ENCODE results near the gene ANO2. TPM values are rescaled to one million over a fixed set of nuclear protein-coding genes. Genes with fewer than 3 reads are reported as not detected.
A peak's percentile ranks its signal among the peaks of the same experiment; 100 is the strongest.

Gene ANO2
- total RNA-seq (10 to 100 TPM; 27.8 to 30.8 TPM), polyA plus RNA-seq (1 to 10 TPM in 1 of 2 donors, not detected in 1; 2.4 TPM)
- long read RNA-seq, donor 1, partial matches to known transcripts, result 2 of 24 reads
- long read RNA-seq, donor 1, other reads (novel, unspliced or antisense), result 22 of 24 reads
- long read RNA-seq, donor 2, partial matches to known transcripts, result 0 of 26 reads
- long read RNA-seq, donor 2, other reads (novel, unspliced or antisense), result 26 of 26 reads

DNA sequence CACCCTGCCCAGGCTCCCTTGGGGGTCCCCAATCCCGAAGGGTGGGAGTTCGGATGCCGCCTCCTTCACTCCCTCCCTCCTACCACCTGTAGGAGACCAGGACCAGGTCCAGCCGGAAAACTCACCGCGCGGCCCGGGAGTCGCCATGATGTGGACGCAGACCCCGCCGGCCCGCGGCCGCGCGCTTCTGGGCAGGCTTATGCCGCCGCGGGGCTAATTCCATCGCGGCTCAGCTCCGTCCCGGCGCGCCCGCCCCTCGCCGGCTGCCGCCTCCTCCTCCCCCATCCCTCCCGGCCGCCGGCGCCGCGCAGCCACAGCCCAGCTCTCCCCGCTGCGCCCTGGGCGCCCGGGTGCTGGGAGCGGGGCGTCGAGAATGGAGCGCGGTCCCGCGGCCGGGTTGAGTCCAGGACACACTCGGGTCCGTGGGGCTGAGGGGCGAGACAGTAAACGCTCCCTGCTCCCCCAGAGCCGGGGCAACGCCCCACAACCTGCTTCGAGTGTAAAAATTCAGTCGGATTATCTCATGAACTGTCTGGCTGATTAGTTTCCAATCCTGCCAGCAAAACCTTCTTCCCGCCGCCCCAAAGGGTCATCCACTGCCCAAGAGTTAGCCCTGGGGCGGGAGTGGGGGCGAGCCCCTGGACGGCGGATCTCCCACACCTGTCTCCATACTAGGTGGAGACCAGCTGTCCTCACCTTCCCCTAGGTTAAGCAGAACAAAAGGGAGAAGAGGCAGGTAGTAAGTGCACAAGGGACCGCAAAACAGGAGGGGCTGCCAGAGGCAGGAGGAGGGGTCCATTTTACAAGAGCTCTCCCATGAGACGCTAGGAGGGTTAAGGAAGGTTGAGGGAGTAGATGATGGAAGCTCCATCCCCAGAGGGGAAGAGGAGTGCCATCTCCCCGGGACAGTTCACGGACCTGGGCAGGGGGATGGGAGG lies at the start of gene ANO2:
TSS of gene ANO2 (minus strand) at position 189 of the 938 bp plus-strand sequence. CDS start at position 147, 42 bp downstream.
- ATAC-seq (ENCODE audit: low FRiP score), result peak; percentile 34
- 3 to 4% methylated on average over 66 of the region's 66 CpGs for WGBS, 2 donors
- no peaks in the 10 kb centered on the region for H3K27me3 ChIP-seq (ENCODE audit: control insufficient read depth in 1 of 2, insufficient read depth in 2 of 2, low read length in 1 of 2)
- peaks cover 1% of the 10 kb centered on the region for H3K9me3 ChIP-seq (ENCODE audit: control insufficient read depth, low read length)
- H3K4me3 ChIP-seq (ENCODE audit: low read length in 2 of 2), result peak within 1 kb of the TSS; percentile 6 to 44
- no peaks in the 10 kb centered on the region for H3K36me3 ChIP-seq (ENCODE audit: control insufficient read depth in 1 of 2, insufficient read depth in 2 of 2, low read length in 1 of 2)
- no peaks in the 10 kb centered on the region for H3K4me1 ChIP-seq (ENCODE audit: control insufficient read depth in 1 of 2, insufficient read depth in 2 of 2, low read length in 2 of 2)
- H3K27ac ChIP-seq (ENCODE audit: low read depth in 1 of 2, low read length in 2 of 2), result no peak within 1 kb of the TSS
- DNase-seq, result no peak
- intact Hi-C loops (cut with DNase I), result no loop called here

GRCh38 chr12:5989621-5990020 lies 44.6 kb upstream of the ANO2 start:
- Histone ChIP-seq H3K36me3 (ENCODE audit: control insufficient read depth in 1 of 2, insufficient read depth in 2 of 2, low read length in 1 of 2) (no peaks in the 10 kb centered on the region), H3K4me1 (ENCODE audit: control insufficient read depth in 1 of 2, insufficient read depth in 2 of 2, low read length in 2 of 2) (no peaks in the 10 kb centered on the region), H3K27ac (ENCODE audit: low read depth in 1 of 2, low read length in 2 of 2) (no peak overlapping the region), H3K27me3 (ENCODE audit: control insufficient read depth in 1 of 2, insufficient read depth in 2 of 2, low read length in 1 of 2) (no peaks in the 10 kb centered on the region), H3K9me3 (ENCODE audit: control insufficient read depth, low read length) (no peaks in the 10 kb centered on the region), H3K4me3 (ENCODE audit: low read length in 2 of 2) (no peak overlapping the region)
- ATAC-seq (ENCODE audit: low FRiP score) (no peak), DNase-seq (no peak)
- intact Hi-C loops (cut with DNase I), result loop anchor here in 1 of 2 donors (2.0 kb wide), 2 partner anchors 49 to 295 kb away; no protein-coding TSS in a partner anchor
- 91 to 92% methylated on average over 3 of the region's 3 CpGs for WGBS, 2 donors

- H3K36me3 ChIP-seq (ENCODE audit: control insufficient read depth in 1 of 2, insufficient read depth in 2 of 2, low read length in 1 of 2), result no peaks in the 10 kb centered on the region
- DNase-seq (peak; percentile 83 to 92), ATAC-seq (ENCODE audit: low FRiP score) (peak; percentile 89)
- no peak overlapping the region for H3K4me3 ChIP-seq (ENCODE audit: low read length in 2 of 2)
- H3K27ac ChIP-seq (ENCODE audit: low read depth in 1 of 2, low read length in 2 of 2), result no peak overlapping the region
- intact Hi-C loops (cut with DNase I), result loop anchor here (1.0 to 2.0 kb wide), 4 partner anchors 50 to 297 kb away; no protein-coding TSS in a partner anchor
- no peaks in the 10 kb centered on the region for H3K9me3 ChIP-seq (ENCODE audit: control insufficient read depth, low read length)
- no peaks in the 10 kb centered on the region for H3K4me1 ChIP-seq (ENCODE audit: control insufficient read depth in 1 of 2, insufficient read depth in 2 of 2, low read length in 2 of 2)
- 1% methylated on average over 10 of the region's 10 CpGs for WGBS, 2 donors
- no peaks in the 10 kb centered on the region for H3K27me3 ChIP-seq (ENCODE audit: control insufficient read depth in 1 of 2, insufficient read depth in 2 of 2, low read length in 1 of 2)
Observed at GRCh38 chr12:5988659-5989116, 43.6 kb upstream of the ANO2 start.

GRCh38 chr12:5988088-5988487 lies 43.0 kb upstream of the ANO2 start:
- no peaks in the 10 kb centered on the region for H3K9me3 ChIP-seq (ENCODE audit: control insufficient read depth, low read length)
- H3K4me1 ChIP-seq (ENCODE audit: control insufficient read depth in 1 of 2, insufficient read depth in 2 of 2, low read length in 2 of 2), result no peaks in the 10 kb centered on the region
- H3K27me3 ChIP-seq (ENCODE audit: control insufficient read depth in 1 of 2, insufficient read depth in 2 of 2, low read length in 1 of 2), result no peaks in the 10 kb centered on the region
- ATAC-seq (ENCODE audit: low FRiP score), result no peak
- intact Hi-C loops (cut with DNase I), result loop anchor here (1.0 to 2.0 kb wide), 4 partner anchors 50 to 297 kb away; no protein-coding TSS in a partner anchor
- no peaks in the 10 kb centered on the region for H3K36me3 ChIP-seq (ENCODE audit: control insufficient read depth in 1 of 2, insufficient read depth in 2 of 2, low read length in 1 of 2)
- 69% methylated on average over 10 of the region's 10 CpGs for WGBS, 2 donors
- no peak overlapping the region for H3K4me3 ChIP-seq (ENCODE audit: low read length in 2 of 2)
- H3K27ac ChIP-seq (ENCODE audit: low read depth in 1 of 2, low read length in 2 of 2), result no peak overlapping the region
- no peak for DNase-seq

DNA sequence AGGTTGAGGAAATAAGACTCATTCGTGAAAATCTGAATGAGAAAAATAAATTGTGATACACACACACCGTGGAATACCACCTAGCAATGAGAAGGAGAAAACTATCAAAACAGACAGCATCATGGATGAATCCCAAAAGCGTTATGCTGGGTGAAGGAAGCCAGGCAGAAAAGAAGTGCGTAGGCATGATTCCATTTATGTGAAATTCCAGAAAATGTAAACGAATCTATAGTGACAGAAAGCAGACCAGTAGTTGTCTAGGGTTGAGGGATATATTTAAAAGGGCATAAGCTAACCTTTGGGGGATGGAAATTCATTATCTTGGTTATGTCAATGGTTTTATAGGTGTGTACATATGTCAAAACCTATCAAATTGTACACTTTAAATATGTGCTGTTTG lies 42.5 kb upstream of the ANO2 start:
- H3K9me3 ChIP-seq (ENCODE audit: control insufficient read depth, low read length), result no peaks in the 10 kb centered on the region
- DNase-seq (no peak), ATAC-seq (ENCODE audit: low FRiP score) (no peak)
- intact Hi-C loops (cut with DNase I), result no loop called here
- no peaks in the 10 kb centered on the region for H3K4me1 ChIP-seq (ENCODE audit: control insufficient read depth in 1 of 2, insufficient read depth in 2 of 2, low read length in 2 of 2)
- no peaks in the 10 kb centered on the region for H3K36me3 ChIP-seq (ENCODE audit: control insufficient read depth in 1 of 2, insufficient read depth in 2 of 2, low read length in 1 of 2)
- WGBS, 2 donors, result 91 to 92% methylated on average over 5 of the region's 5 CpGs
- no peaks in the 10 kb centered on the region for H3K27me3 ChIP-seq (ENCODE audit: control insufficient read depth in 1 of 2, insufficient read depth in 2 of 2, low read length in 1 of 2)
- no peak overlapping the region for H3K27ac ChIP-seq (ENCODE audit: low read depth in 1 of 2, low read length in 2 of 2)
- no peak overlapping the region for H3K4me3 ChIP-seq (ENCODE audit: low read length in 2 of 2)

- no peaks in the 10 kb centered on the region for H3K36me3 ChIP-seq (ENCODE audit: control insufficient read depth in 1 of 2, insufficient read depth in 2 of 2, low read length in 1 of 2)
Observed at GRCh38 chr12:5985471-5985870, 40.4 kb upstream of the ANO2 start.

GRCh38 chr12:5984873-5985272 lies 39.8 kb upstream of the ANO2 start:
- Histone ChIP-seq H3K27me3 (ENCODE audit: control insufficient read depth in 1 of 2, insufficient read depth in 2 of 2, low read length in 1 of 2) (no peaks in the 10 kb centered on the region), H3K27ac (ENCODE audit: low read depth in 1 of 2, low read length in 2 of 2) (no peak overlapping the region), H3K9me3 (ENCODE audit: control insufficient read depth, low read length) (no peaks in the 10 kb centered on the region), H3K4me3 (ENCODE audit: low read length in 2 of 2) (no peak overlapping the region), H3K36me3 (ENCODE audit: control insufficient read depth in 1 of 2, insufficient read depth in 2 of 2, low read length in 1 of 2) (no peaks in the 10 kb centered on the region), H3K4me1 (ENCODE audit: control insufficient read depth in 1 of 2, insufficient read depth in 2 of 2, low read length in 2 of 2) (no peaks in the 10 kb centered on the region)
- intact Hi-C loops (cut with DNase I), result no loop called here
- no peak for ATAC-seq (ENCODE audit: low FRiP score)
- DNase-seq, result no peak
- 79% methylated on average over 9 of the region's 9 CpGs for WGBS, 2 donors

More at GRCh38 chr12:5985471-5985870, 40.4 kb upstream of the ANO2 start:
- intact Hi-C loops (cut with DNase I), result no loop called here
- Histone ChIP-seq H3K4me1 (ENCODE audit: control insufficient read depth in 1 of 2, insufficient read depth in 2 of 2, low read length in 2 of 2) (no peaks in the 10 kb centered on the region), H3K9me3 (ENCODE audit: control insufficient read depth, low read length) (no peaks in the 10 kb centered on the region), H3K27me3 (ENCODE audit: control insufficient read depth in 1 of 2, insufficient read depth in 2 of 2, low read length in 1 of 2) (no peaks in the 10 kb centered on the region), H3K27ac (ENCODE audit: low read depth in 1 of 2, low read length in 2 of 2) (no peak overlapping the region), H3K4me3 (ENCODE audit: low read length in 2 of 2) (no peak overlapping the region)
- no peak for DNase-seq
- ATAC-seq (ENCODE audit: low FRiP score), result no peak
- WGBS, 2 donors, result 80 to 81% methylated on average over 8 of the region's 8 CpGs

- no peak for ATAC-seq (ENCODE audit: low FRiP score)
- no peak overlapping the region for H3K27ac ChIP-seq (ENCODE audit: low read depth in 1 of 2, low read length in 2 of 2)
- intact Hi-C loops (cut with DNase I), result no loop called here
Observed at GRCh38 chr12:5982106-5982505, 37.0 kb upstream of the ANO2 start.

More at GRCh38 chr12:5982106-5982505, 37.0 kb upstream of the ANO2 start:
- Histone ChIP-seq H3K4me3 (ENCODE audit: low read length in 2 of 2) (no peak overlapping the region), H3K36me3 (ENCODE audit: control insufficient read depth in 1 of 2, insufficient read depth in 2 of 2, low read length in 1 of 2) (no peaks in the 10 kb centered on the region), H3K4me1 (ENCODE audit: control insufficient read depth in 1 of 2, insufficient read depth in 2 of 2, low read length in 2 of 2) (no peaks in the 10 kb centered on the region), H3K27me3 (ENCODE audit: control insufficient read depth in 1 of 2, insufficient read depth in 2 of 2, low read length in 1 of 2) (no peaks in the 10 kb centered on the region), H3K9me3 (ENCODE audit: control insufficient read depth, low read length) (no peaks in the 10 kb centered on the region)
- WGBS, 2 donors, result 81 to 90% methylated on average over 4 of the region's 4 CpGs
- DNase-seq, result no peak

All from aorta (tissue), 5 donors.